NCI-H510A treated with DMSO at 0.1 percent for 48 hours (cell line): ENCODE measurements around the gene LMOD2.
"Not testable (repeated sequence)": the region's sequence is repeated elsewhere in the genome, so short reads cannot be mapped to it uniquely, and the experiment has no call there.

Source experiments
- DNase-seq: peaks from one replicate; lab custom pipeline; 2025; lab: John Stamatoyannopoulos, UW

Gene LMOD2, protein sequence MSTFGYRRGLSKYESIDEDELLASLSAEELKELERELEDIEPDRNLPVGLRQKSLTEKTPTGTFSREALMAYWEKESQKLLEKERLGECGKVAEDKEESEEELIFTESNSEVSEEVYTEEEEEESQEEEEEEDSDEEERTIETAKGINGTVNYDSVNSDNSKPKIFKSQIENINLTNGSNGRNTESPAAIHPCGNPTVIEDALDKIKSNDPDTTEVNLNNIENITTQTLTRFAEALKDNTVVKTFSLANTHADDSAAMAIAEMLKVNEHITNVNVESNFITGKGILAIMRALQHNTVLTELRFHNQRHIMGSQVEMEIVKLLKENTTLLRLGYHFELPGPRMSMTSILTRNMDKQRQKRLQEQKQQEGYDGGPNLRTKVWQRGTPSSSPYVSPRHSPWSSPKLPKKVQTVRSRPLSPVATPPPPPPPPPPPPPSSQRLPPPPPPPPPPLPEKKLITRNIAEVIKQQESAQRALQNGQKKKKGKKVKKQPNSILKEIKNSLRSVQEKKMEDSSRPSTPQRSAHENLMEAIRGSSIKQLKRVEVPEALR

DNA sequence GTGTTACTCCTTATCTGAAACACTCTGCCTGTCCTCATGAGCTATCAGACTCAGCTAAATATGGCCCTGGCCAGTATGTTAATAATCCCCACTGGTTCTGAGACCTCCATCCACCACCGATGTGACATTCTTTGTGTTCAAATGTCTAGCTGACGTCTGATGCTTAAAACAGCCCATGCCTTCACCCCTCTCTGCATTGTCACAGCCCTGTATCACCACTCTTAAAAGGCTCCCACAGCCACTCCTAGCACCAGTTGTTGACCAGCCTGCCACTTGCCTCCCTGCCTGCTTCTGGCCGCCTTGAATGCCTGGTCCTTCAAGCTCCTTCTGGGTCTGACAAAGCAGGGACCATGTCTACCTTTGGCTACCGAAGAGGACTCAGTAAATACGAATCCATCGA is at the start of gene LMOD2:
LMOD2 (plus strand) TSS at position 253 of the 400 bp plus-strand sequence; CDS start at position 351, 98 bp downstream.
- DNase-seq = no peak

DNA sequence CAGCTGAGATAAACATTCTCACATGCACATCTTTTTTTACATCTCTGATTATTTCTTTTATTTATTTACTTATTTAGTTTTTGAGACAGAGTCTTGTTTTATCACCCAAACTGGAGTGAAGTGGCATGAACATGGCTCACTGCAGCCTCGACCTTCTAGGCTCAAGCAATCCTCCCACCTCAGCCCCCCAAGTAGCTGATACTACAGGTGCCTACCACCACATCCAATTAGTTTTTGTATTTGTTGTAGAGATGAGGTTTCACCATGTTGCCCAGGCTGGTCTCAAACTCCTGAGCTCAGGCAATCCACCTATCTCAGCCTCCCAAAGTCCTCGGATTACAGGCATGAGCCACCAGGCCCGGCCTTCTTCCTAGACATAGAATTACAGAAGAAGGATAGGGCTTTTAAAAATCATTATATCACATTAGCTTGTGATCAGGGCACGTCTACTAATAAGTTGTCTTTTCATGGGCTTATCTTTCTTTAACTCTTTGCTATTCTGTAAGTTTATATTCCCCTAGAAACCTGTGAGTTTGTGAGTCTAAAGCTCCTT is 48.2 kb upstream of the LMOD2 start:
- DNase-seq = no peak

DNA sequence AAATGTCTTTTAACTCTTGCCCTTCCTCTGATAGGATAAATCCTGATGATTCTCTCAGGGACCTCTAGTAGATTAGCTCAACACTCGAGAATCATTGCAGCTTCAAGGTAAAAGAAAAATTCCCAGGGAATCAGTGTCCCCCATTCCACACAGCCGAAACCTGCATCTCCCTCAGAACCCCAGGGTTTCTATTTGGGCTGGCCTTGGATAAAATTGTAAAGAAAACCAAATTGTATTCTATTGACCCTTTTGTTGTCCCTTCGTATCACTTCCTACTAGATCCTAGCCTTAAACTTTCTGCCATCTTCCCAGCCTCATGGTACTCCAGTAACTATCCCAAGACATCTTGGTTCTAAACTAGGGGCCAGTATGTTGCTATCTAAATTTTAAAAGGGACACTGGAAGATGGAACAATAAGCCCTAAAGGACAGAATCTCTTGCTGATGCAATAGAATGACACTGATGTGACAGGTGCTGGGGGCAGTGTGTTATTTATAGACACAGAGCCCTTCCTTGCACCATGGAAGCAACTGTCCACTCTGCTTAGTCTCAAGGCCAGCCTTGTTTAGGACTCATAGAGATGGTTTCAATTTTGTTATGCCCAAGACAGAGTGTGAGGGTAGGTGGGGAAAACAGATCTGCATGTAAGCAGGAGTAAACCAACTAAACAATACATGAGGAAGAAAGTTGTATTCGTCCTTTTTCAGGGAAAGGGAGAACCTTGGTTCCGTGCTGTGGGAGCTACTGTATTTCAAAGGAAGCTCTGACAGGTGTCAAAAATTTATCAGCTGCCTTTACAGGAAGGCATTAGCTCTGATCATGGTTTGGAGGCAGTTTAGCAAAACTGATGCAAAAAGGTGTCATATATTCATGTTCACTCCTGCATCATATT is 46.4 kb upstream of the LMOD2 start:
- no peak for DNase-seq

DNA sequence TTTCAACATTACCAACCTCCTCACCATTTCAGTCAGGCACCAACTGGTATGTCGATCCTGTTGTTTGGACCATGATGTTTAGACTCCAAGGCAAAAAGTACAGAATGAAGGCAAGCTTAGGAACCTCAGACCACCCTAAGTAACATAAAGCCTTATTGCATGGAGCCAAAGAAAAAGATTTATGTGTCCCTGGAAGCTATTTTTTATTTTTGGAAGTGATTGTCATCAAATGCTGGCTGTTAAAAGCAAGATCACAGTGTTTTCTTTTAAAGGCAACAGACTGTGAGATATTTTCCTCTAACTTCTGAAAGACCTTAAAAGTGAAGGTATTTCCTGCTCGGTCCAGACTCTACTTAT is 45.8 kb upstream of the LMOD2 start:
- DNase-seq = no peak

DNA sequence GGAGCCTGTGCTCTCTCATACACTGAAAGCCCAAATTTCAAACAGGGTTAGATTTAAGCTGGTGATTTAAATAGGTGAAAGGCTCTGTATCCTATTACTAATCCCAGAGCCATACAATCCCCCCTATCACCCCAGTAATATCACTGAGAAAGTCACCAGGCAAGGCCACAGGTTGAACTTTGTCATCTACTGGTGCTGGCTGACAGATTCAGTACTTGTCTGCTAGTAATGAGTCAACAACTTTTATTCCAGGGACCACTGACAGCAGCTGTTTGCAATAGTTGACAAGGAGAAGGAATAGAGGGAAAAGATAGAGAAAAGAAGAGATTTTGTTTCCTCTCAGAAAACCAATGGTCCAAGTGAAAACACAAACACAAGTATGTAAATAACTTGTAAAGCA is 43.6 kb upstream of the LMOD2 start:
- no peak for DNase-seq

DNA sequence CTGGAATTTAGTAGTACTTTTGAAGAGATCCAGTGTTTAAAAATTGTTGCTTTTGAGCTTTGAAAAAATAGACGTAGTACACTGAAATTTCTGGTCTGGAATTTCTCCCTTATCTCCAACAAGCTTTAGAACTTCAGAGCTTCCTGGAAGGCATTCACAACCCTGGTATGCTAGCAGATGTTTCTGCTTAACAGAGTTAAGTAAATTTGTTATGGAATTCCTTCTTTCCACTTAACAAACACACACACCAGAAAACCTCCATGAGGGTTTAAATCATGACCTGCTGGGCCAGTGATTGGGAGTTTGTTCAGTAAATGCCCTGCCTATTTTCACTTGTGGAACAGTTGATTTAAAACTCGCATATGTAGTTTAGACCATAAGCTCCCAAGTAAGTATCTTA is 40.3 kb upstream of the LMOD2 start:
- no peak for DNase-seq

DNA sequence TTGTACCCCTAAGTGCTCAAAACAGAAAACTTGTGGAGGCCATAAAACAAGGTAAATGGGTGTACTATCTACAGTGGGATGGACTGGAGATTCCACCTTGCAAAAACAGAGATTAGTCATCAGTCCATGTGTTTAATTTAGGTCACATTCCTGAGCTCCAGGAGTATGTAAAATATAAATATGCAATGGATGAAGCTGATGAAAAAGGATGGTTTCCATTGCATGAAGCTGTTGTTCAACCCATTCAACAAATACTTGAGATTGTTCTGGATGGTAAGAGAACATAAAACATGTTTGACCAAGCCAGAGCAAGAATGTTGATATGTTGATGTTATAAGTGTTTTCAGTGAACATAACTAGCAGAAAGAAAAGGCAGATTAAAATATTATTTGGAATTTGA is 39.4 kb upstream of the LMOD2 start:
- DNase-seq = no peak

DNA sequence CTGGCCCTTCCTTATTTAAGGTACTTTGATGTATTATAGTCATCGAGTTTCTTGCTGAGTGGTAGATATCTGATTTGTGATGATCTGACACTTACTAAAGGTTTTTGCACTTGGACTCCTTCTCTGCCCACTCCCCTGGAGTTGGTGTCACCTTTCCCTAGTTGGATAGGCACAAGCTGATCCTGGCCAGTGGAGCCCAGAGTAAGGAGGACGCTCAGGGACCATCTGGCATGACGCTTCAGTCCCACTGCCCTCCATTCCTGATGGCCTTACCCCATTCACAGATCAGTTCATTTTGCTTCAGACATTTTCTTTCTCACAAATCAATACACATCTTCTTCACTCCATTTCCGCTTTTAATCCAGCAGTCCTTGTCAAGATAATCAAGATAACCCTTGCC is 34.0 kb upstream of the LMOD2 start:
- DNase-seq = no peak

DNA sequence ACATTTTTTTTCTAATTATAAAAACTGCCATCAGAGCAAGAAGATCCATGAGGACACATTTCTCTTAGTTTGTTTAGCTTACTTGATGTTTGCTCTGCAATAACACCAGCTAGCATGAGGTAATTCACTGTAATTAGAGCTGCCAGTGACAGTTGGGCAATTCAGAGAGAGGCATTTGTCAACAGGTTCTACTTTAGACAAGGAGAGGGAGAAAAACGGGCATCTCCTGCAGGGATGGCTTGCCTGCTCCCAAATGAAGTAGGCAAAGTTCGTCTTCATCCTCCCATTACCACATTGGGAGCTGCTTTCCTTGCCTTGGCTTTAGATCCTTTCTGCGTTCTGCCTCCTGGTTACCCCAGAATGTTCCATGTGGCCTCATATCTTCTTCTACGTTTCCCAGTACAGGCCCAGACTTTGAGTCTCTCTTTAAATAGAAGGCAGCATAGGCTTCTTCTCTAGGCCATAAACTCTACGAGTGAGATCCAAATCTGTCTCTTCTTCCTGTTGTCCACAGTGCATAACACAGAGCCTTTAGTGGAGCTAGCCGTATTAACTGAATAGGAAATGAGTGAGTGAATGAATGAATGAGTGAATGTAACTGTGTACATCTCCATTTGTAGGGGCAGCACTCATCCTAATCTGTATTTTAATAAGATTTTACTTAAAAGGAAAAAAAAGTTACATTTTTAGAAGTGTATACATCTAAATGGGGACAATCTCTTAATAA is 32.8 kb upstream of the LMOD2 start:
- DNase-seq = peak; percentile 78

DNA sequence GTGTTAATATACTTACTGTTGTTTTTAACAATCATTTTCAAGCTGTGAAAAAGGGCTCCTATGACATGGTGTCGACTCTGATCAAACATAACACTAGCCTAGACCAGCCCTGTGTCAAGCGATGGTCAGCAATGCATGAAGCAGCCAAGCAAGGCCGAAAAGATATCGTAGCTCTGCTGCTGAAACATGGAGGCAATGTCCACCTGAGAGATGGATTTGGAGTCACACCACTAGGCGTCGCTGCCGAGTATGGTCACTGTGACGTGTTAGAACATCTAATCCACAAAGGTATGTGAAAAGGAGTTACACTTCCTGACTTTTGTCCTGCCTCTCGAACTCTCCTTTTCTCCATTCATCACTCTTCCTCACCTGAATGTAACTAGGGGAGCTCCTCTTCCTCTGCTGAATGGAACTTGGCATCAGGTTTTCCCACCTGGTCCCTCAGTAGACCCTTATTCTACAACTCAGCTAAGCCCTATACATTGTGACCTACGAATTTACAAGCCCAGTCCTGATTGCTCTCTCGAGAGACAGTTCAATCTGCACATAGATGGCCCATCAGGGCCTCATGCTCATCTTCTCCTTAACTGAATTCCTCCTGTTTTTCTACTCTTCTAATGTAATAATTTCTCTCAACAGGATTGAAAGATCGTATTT is 31.0 kb upstream of the LMOD2 start:
- no peak for DNase-seq

DNA sequence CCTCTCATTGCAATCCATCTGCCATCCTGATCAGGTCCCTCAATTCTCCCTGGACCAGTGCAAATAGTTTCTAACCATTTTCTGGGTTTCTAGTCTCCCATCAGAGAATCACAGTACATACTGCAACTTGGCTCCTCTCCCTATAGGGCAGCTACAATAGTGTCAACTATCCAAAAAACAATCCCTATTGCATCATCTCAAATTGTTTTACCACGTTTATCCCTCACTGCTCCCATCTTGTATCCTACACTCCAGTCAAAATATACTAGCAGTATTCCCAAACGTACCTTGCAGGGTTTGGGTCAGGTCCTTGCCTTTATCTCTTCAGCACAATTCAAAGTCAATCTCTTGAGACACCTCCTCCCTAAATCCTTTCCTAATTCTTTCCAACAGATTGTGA is 30.4 kb upstream of the LMOD2 start:
- no peak for DNase-seq

DNA sequence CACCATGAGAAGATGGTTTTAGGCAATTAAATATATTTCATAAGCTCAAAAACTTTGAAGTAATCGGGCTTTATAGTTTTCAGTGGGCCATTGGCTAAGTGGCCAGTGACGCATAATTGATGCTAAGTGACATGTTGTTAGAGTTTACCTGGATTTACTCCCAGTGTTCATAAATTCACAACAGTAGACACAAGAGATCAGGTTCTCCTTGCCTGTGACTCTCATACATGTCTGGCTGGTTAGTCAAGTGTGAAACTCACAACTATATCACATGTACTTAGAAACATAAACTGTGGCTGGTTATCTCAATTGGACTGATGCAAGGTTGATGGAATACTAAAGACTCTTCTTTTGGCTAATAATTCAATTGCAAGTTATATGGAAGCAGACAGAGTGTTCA is 27.8 kb upstream of the LMOD2 start:
- DNase-seq = no peak

DNA sequence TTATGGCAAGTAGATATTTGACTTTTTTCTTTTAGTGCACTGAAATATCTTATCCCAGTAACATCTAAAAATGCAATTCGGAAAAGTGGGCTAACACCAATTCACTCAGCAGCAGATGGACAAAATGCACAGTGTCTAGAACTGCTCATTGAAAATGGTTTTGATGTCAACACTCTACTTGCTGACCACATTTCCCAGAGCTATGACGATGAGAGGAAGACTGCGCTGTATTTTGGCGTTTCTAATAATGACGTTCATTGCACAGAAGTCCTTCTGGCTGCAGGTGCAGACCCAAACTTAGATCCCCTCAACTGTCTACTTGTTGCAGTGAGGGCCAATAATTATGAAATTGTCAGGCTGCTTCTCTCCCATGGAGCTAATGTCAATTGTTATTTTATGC is 26.8 kb upstream of the LMOD2 start:
- DNase-seq = no peak

DNA sequence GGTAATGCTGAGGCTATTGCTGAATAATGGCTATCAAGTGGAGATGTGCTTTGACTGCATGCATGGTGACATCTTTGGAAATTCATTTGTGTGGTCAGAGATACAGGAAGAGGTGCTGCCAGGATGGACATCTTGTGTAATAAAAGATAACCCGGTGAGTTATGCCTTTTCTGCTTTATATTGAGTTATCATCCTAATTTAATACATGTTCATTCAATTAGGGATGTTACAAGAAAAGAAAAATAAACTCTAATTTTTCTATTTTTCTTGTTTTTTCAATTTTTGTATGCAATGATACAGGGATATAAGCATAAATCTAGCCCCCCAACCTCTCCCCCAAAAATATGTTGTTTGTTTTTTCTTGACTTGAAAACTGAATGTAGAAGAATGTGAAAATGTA is 26.4 kb upstream of the LMOD2 start:
- no peak for DNase-seq

DNA sequence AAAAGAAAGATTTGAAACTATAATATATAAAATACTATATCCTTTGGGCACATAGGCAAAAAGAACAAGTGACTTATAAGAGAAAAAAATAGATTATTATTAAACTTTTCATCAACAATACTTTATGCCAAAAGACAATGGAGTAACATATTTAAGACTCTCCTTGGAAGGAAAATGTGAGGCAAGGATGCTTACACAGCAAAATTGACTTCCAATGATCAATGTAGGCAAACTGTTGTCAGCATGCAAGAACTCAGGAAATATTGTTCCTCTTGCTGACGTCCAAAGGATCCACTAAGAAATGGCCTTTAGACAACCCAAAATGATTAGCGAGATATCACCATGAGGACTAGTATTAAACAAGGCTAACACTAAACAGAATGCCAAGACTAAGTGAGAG is 22.9 kb upstream of the LMOD2 start:
- no peak for DNase-seq

DNA sequence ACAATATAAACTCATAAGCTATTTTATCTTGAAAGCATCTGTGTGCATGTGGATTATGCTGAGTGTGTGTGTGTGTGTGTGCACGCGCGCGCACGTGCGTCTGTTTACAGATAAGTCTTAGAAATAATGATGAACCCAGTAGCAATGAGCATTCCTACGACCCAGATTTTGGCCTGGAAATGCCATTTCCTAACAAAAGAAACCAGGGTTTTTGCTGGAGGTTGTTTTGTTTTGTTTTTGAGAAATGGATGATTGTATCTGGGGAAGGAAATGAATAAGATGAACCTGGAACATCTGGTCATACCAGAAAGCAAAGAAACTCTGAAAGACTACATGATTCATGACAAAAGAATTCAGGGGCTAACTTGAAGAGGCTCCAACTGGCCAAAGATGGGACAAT is 22.1 kb upstream of the LMOD2 start:
- no peak for DNase-seq

DNA sequence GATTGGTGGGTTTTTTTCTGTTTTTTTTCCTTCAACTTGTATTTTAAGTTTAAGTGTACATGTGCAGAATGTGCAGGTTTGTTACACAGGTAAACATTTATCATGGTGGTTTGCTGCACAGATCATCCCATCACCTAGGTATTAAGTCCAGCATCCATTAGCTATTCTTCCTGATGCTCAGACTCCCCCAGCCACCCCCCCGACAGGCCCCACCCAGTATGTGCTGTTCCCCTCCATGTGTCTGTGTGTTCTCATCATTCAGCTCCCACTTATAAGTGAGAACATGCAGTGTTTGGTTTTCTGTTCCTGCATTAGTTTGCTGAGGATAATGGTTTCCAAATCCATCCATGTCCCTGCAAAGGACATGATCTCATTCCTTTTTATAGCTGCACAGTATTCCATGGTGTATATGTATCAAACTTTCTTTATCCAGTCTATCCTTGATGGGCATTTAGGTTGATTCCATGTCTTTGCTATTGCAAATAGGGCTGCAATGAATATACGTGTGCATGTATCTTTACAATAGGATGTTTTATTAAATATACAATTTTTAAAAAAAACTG is 21.6 kb upstream of the LMOD2 start:
- DNase-seq = not testable (repeated sequence)

DNA sequence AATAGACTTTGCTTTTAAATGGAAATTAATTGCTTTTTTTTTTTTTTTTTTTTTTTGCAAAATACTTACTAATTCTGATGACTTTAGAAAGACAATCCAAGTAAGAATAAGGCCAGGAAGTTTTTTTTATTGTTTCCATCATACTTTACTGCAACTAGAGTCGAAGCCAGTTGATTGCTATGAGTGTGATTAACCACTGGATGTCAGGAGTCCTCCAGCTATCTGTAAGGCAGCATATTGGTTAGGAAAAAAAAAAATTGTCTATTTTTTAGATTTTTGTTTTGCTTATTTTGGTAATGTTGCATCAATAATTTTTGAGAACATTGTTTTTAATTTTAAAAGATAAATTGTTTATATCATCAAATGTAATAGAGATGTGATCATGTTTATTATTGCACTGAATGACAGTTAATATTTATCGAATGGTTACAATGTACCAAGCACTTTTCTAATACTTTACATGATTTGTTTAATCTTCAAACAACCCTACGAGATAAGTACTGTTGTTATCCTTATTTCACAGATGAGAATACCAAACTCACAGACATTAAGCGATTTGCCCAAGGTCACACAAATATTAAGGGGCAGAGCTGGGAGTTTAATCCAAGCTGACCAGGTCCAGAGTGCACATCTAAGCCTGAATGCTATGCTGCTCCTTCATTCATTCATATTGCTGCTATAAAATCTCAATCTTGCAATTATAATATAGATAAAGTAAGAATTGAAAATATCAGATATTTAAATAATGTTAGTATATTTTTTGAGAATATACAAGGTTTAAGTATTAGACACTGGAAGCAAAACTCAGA is 19.9 kb upstream of the LMOD2 start:
- no peak for DNase-seq

DNA sequence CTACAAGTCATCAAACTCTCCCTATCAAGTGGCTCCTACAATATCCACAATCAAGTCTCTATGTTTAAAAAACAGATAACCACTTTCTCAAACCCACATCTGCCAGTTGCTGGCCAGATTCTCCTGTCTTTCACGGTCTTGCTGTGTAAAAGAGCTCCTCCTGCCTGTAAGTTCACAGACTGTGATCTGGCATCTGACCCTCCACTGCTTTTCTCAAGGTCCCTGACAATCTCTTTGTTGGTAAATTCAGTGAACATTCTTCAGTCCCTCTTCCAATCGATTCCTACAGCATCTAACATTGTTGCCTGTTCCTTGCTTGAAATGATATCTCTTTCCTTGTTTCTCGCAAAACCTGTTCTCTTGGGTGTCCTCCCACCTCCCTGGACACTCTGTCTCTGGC is 18.5 kb upstream of the LMOD2 start:
- no peak for DNase-seq

DNA sequence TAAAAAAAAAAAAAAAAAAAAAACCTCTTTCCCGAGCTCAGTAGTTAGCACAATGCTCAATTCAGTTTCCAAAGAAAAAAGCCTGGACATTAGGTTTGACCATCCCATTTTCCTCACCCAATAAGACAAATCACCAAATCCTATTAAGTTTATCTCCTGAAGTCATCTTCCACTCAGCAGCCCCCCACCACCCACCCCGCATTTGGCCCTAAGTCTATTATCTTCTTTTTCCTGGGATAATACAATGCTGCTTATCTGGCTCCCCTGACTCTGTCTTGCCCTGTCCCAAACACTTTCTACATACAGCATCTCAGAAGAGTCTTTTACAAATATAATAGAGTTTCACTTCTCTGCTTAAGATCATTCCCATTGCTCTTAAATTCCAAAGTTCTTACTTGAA is 17.8 kb upstream of the LMOD2 start:
- DNase-seq = no peak
